Mucosa of descending colon (tissue), 3 donors: ENCODE results near the gene EIF2S1. TPM values are rescaled to one million over a fixed set of nuclear protein-coding genes. Genes with fewer than 3 reads are reported as not detected.

Source experiments
- ATAC-seq: fragments of 200-7000 bp; cut with Tn5 transposase; one replicate; pipeline ENCODE4 v1.9.1; 2020; ENCODE audit warnings: mild to moderate bottlenecking, moderate library complexity
- DNase-seq, 3 donors: peaks; one replicate each; pipeline ENCODE4 v3.0.0-alpha.2; 2020
- H3K36me3 ChIP-seq: fragments of 200-600 bp; one replicate; pipeline ENCODE4 v1.8.0; 2021; ENCODE audit warnings: low read depth, mild to moderate bottlenecking
- H3K4me1 ChIP-seq: fragments of 200-600 bp; one replicate; pipeline ENCODE4 v1.8.0; 2021; ENCODE audit warnings: low read depth, mild to moderate bottlenecking
- H3K4me3 ChIP-seq: fragments of 200-600 bp; one replicate; pipeline ENCODE4 v1.8.0; 2021; ENCODE audit warnings: mild to moderate bottlenecking
- H3K9me3 ChIP-seq: fragments of 200-600 bp; one replicate; pipeline ENCODE4 v1.8.0; 2021; ENCODE audit warnings: mild to moderate bottlenecking
- CTCF ChIP-seq: fragments of 200-600 bp; IDR thresholded peaks from one replicate; pipeline ENCODE4 v1.8.0; 2022; ENCODE audit warnings: antibody characterized with exemption, mild to moderate bottlenecking
- intact Hi-C, 2 donors: fragments of 100-400 bp; cut with DNase I in 1 of 2; cut with micrococcal nuclease in 1 of 2; formaldehyde crosslinking; loops; one replicate each; pipeline versions ENCODE4 v1.11.0 to v1.11.1; 2022; cut with DNase I, micrococcal nuclease
- total RNA-seq, 3 donors: library from RNA; stranded (reverse); fragmentation: NEBNext Ultra II Directional in 2 of 3; extraction: Animal tissue kit (Norgen Biotek cat#: 25700) in 2 of 3; gene quantifications; one replicate each; pipeline versions ENCODE4 v1.2.1 to v1.2.4, GENCODE V29; 2021 to 2023
- donor health status: DM: no; HTN: no; CAD: no; lungs with moderate emphysema.
- donor health status: DM: no; HTN: no; CAD: no.
- donor health status: DM: no; HTN: yes; CAD: no.

Gene EIF2S1
- total RNA-seq, 3 donors from 2014 or later = 35.7 to 111 (median 65.8) TPM

- TF ChIP-seq CTCF = no peak
- intact Hi-C loops = no loop called here
- Histone ChIP-seq H3K4me1 (no peaks in the 10 kb centered on the region), H3K9me3 (no peaks in the 10 kb centered on the region), H3K4me3 (no peak overlapping the region), H3K36me3 (no peaks in the 10 kb centered on the region)
- DNase-seq (no peak), ATAC-seq (no peak)
Measured at GRCh38 chr14:67395086-67395875, 35.2 kb downstream of the EIF2S1 start.

- TF ChIP-seq CTCF = no peak
- Histone ChIP-seq H3K36me3 (no peaks in the 10 kb centered on the region), H3K4me3 (no peak overlapping the region), H3K4me1 (no peaks in the 10 kb centered on the region), H3K9me3 (no peaks in the 10 kb centered on the region)
- ATAC-seq (no peak), DNase-seq (no peak)
- intact Hi-C loops = no loop called here
Measured at GRCh38 chr14:67395876-67396189, 35.7 kb downstream of the EIF2S1 start.

GRCh38 chr14:67396381-67396970, 36.3 kb downstream of the EIF2S1 start:
- H3K4me1 ChIP-seq = no peaks in the 10 kb centered on the region
- intact Hi-C loops = no loop called here
- no peak for ATAC-seq
- no peak overlapping the region for H3K4me3 ChIP-seq
- TF ChIP-seq CTCF = no peak
- no peak for DNase-seq
- H3K9me3 ChIP-seq = no peaks in the 10 kb centered on the region
- H3K36me3 ChIP-seq = no peaks in the 10 kb centered on the region

- Histone ChIP-seq H3K4me3 (no peak overlapping the region), H3K36me3 (no peaks in the 10 kb centered on the region), H3K4me1 (no peaks in the 10 kb centered on the region), H3K9me3 (no peaks in the 10 kb centered on the region)
- intact Hi-C loops = no loop called here
- TF ChIP-seq CTCF = no peak
- ATAC-seq = no peak
- DNase-seq = no peak
Measured at GRCh38 chr14:67397536-67397935, 37.4 kb downstream of the EIF2S1 start.

GRCh38 chr14:67400434-67400833, 40.3 kb downstream of the EIF2S1 start:
- DNase-seq = no peak
- intact Hi-C loops = no loop called here
- Histone ChIP-seq H3K9me3 (no peaks in the 10 kb centered on the region), H3K4me1 (no peaks in the 10 kb centered on the region), H3K4me3 (no peak overlapping the region), H3K36me3 (no peaks in the 10 kb centered on the region)
- no peak for TF ChIP-seq CTCF
- peak; percentile 54 for ATAC-seq
